ENCODE measurements around the gene TNRC18. TPM values are rescaled to one million over a fixed set of nuclear protein-coding genes. Genes with fewer than 3 reads are reported as not detected.

TNRC18 gene
- total and polyA plus RNA-seq, 12 donors = 10.1 to 42.3 (median 30.3) TPM

GRCh38 chr7:5377816-5378215 is 45.8 kb downstream of the TNRC18 start:
- peaks cover 14 to 35% (median 17%) of the 10 kb centered on the region in 9 donors for H3K4me1 ChIP-seq
- H3K4me3 ChIP-seq = no peak overlapping the region
- DNase-seq = no peak
- H3K9me3 ChIP-seq = no peaks in the 10 kb centered on the region
- ATAC-seq = no peak
- H3K36me3 ChIP-seq = peaks cover 0 to 55% (median 24%) of the 10 kb centered on the region in 9 donors
- H3K27ac ChIP-seq = no peak overlapping the region
- no peaks in the 10 kb centered on the region for H3K27me3 ChIP-seq
- TF ChIP-seq CTCF (IDR thresholded peaks at IDR 0.05) = no peak
- intact Hi-C loops (cut with DNase I) = no loop called here
- WGBS, 2 donors = 93 to 94% methylated on average over 16 of the region's 16 CpGs

- WGBS, 2 donors = 94 to 96% methylated on average over 20 of the region's 20 CpGs
- no peak overlapping the region for H3K27ac ChIP-seq
- no peak for DNase-seq
- no peak for TF ChIP-seq CTCF (IDR thresholded peaks at IDR 0.05)
- H3K27me3 ChIP-seq = no peaks in the 10 kb centered on the region
- peaks cover 0 to 59% (median 26%) of the 10 kb centered on the region in 9 donors for H3K36me3 ChIP-seq
- peaks cover 8 to 30% (median 12%) of the 10 kb centered on the region in 9 donors for H3K4me1 ChIP-seq
- intact Hi-C loops (cut with DNase I) = no loop called here
- ATAC-seq = no peak
- no peak overlapping the region for H3K4me3 ChIP-seq
- H3K9me3 ChIP-seq = no peaks in the 10 kb centered on the region
These were observed 46.4 kb downstream of the TNRC18 start for GRCh38 chr7:5377279-5377678.

- DNase-seq (no peak), ATAC-seq (no peak)
- Histone ChIP-seq H3K27ac (no peak overlapping the region), H3K27me3 (no peaks in the 10 kb centered on the region), H3K4me3 (no peak overlapping the region), H3K36me3 (peaks cover 0 to 73% (median 39%) of the 10 kb centered on the region in 9 donors), H3K4me1 (peaks cover 0 to 16% (median 6%) of the 10 kb centered on the region in 9 donors), H3K9me3 (no peaks in the 10 kb centered on the region)
- no peak for TF ChIP-seq CTCF (IDR thresholded peaks at IDR 0.05)
- intact Hi-C loops (cut with DNase I) = no loop called here
- 87 to 90% methylated on average over 20 of the region's 20 CpGs for WGBS, 2 donors
These were observed 47.7 kb downstream of the TNRC18 start for GRCh38 chr7:5375925-5376324.

GRCh38 chr7:5374464-5374863 is 49.2 kb downstream of the TNRC18 start:
- no peak for DNase-seq
- peaks cover 0 to 84% (median 50%) of the 10 kb centered on the region in 9 donors for H3K36me3 ChIP-seq
- H3K27me3 ChIP-seq = no peaks in the 10 kb centered on the region
- H3K9me3 ChIP-seq = no peaks in the 10 kb centered on the region
- no peak for TF ChIP-seq CTCF (IDR thresholded peaks at IDR 0.05)
- intact Hi-C loops (cut with DNase I) = no loop called here
- H3K4me1 ChIP-seq = peaks cover 0 to 2% (median 0%) of the 10 kb centered on the region in 9 donors
- H3K27ac ChIP-seq = no peak overlapping the region
- no peak for ATAC-seq
- WGBS, 2 donors = 94 to 97% methylated on average over 19 of the region's 19 CpGs
- no peak overlapping the region for H3K4me3 ChIP-seq
